NCI-H2227 (cell line): ENCODE data around the gene ACAD8.

Experiments
- DNase-seq: peaks from one replicate; lab custom pipeline; 2025; ENCODE audit not compliant: unreplicated experiment; lab: John Stamatoyannopoulos, UW

ACAD8 gene

GRCh38 chr11:134288486-134288885, 35.1 kb downstream of the ACAD8 start:
- no peak for DNase-seq

GRCh38 chr11:134289167-134289566, 35.8 kb downstream of the ACAD8 start:
- DNase-seq, result no peak

GRCh38 chr11:134289789-134290188, 36.4 kb downstream of the ACAD8 start:
- DNase-seq, result peak; percentile 21

- DNase-seq, result no peak
Observed at GRCh38 chr11:134290646-134291045, 37.3 kb downstream of the ACAD8 start.

GRCh38 chr11:134291196-134291595, 37.8 kb downstream of the ACAD8 start:
- DNase-seq, result no peak

- no peak for DNase-seq
Observed at GRCh38 chr11:134292661-134293060, 39.3 kb downstream of the ACAD8 start.

- no peak for DNase-seq
Observed at GRCh38 chr11:134293119-134294113, 40.0 kb downstream of the ACAD8 start.

GRCh38 chr11:134294664-134295063, 41.3 kb downstream of the ACAD8 start:
- DNase-seq, result no peak

- no peak for DNase-seq
Observed at GRCh38 chr11:134312223-134312622, 58.9 kb downstream of the ACAD8 start.

GRCh38 chr11:134312807-134313206, 59.4 kb downstream of the ACAD8 start:
- no peak for DNase-seq

- no peak for DNase-seq
Observed at GRCh38 chr11:134313379-134313778, 60.0 kb downstream of the ACAD8 start.

- DNase-seq, result no peak
Observed at GRCh38 chr11:134313821-134314607, 60.6 kb downstream of the ACAD8 start.
